HCT116 (cell line): Measurements from ENCODE around the gene ANXA6.

Source experiments
- CTCF ChIP-seq, 3 experiments: fragments of 200-600 bp in 1 of 3; sonication (generic) in 1 of 3; IDR thresholded peaks in 2 of 3; conservative IDR thresholded peaks in 1 of 3; 2 replicates each; pipeline ENCODE4 v1.5.1; 2012 to 2017; ENCODE audit warnings: low read depth in 2 of 3, low read length in 2 of 3, antibody characterized with exemption in 1 of 3, borderline replicate concordance in 1 of 3, control low read depth in 1 of 3, mild to moderate bottlenecking in 1 of 3, mixed read lengths in 1 of 3, mixed run types in 1 of 3, moderate library complexity in 1 of 3; ENCODE audit not compliant: insufficient read depth in 1 of 3
- EZH2phosphoT487 ChIP-seq: fragments of 200-600 bp; IDR thresholded peaks from 2 replicates; pipeline ENCODE4 v1.6.1; 2018; ENCODE audit warnings: antibody characterized with exemption, borderline replicate concordance
- POLR2A ChIP-seq: IDR thresholded peaks from 2 replicates; pipeline ENCODE4 v1.7.0; 2011; ENCODE audit warnings: borderline replicate concordance; ENCODE audit not compliant: insufficient read depth, insufficient read length; ENCODE audit errors: extremely low read depth
- REST ChIP-seq: IDR thresholded peaks from 2 replicates; pipeline ENCODE4 v1.6.1; 2012; ENCODE audit warnings: low read depth
- TF ChIP-seq, protein P1 (sequence below): IDR thresholded peaks from 2 replicates; pipeline ENCODE4 v1.6.1; 2012

GRCh38 chr5:151055336-151055735, 102.2 kb downstream of the ANXA6 start:
- TF ChIP-seq CTCF (IDR thresholded peaks at IDR 0.05 in 2 of 3, conservative IDR thresholded peaks at IDR 0.05 in 1 of 3; ENCODE audit: borderline replicate concordance in 1 of 3, insufficient read depth in 1 of 3, low read depth in 2 of 3, low read length in 2 of 3), result no peak
- TF ChIP-seq REST, result no peak
- TF ChIP-seq, protein P1, sequence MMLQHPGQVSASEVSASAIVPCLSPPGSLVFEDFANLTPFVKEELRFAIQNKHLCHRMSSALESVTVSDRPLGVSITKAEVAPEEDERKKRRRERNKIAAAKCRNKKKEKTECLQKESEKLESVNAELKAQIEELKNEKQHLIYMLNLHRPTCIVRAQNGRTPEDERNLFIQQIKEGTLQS, result no peak
- no peak for TF ChIP-seq POLR2A
- TF ChIP-seq EZH2phosphoT487, result no peak
